OCI-LY1 (cell line): ENCODE data around the gene IL4R.

Experiments
- H2AFZ ChIP-seq: fragments of 200-600 bp; sonication (generic), shearing (Covaris generic); 2 replicates; pipeline ENCODE4 v1.6.0; 2014; ENCODE audit warnings: antibody characterized with exemption, mild to moderate bottlenecking, low read length
- H3F3A ChIP-seq: fragments of 200-600 bp; sonication (generic), shearing (Covaris generic); 2 replicates; pipeline ENCODE4 v1.6.0; 2014; ENCODE audit warnings: mild to moderate bottlenecking, antibody characterized with exemption, low read length, moderate library complexity; ENCODE audit not compliant: insufficient read depth
- H3K27ac ChIP-seq: fragments of 200-600 bp; sonication (generic); 2 replicates; pipeline ENCODE4 v1.5.1; 2014; ENCODE audit warnings: low read length, mixed run types, mild to moderate bottlenecking, low read depth; ENCODE audit not compliant: poor library complexity, severe bottlenecking
- H3K27me3 ChIP-seq: fragments of 200-600 bp; sonication (generic); 2 replicates; pipeline ENCODE4 v1.6.0; 2014; ENCODE audit warnings: antibody characterized with exemption, mild to moderate bottlenecking, low read length, moderate library complexity; ENCODE audit not compliant: insufficient read depth
- H3K36me3 ChIP-seq: fragments of 200-600 bp; sonication (generic); 2 replicates; pipeline ENCODE4 v1.6.1; 2014; ENCODE audit warnings: mild to moderate bottlenecking, antibody characterized with exemption, low read length, moderate library complexity, mixed read lengths; ENCODE audit not compliant: insufficient read depth
- H3K4me1 ChIP-seq: fragments of 200-600 bp; sonication (generic); 2 replicates; pipeline ENCODE4 v1.5.1; 2014; ENCODE audit warnings: mild to moderate bottlenecking, low read length, moderate library complexity; ENCODE audit not compliant: insufficient read depth, severe bottlenecking
- H3K4me2 ChIP-seq: fragments of 200-600 bp; sonication (generic), shearing (Covaris generic); 2 replicates; pipeline ENCODE4 v1.6.1; 2014; ENCODE audit warnings: low read length
- H3K4me3 ChIP-seq: fragments of 200-600 bp; sonication (generic); 2 replicates; pipeline ENCODE4 v1.5.1; 2014; ENCODE audit warnings: low read length, low read depth, mild to moderate bottlenecking, mixed read lengths; ENCODE audit not compliant: poor library complexity, severe bottlenecking
- H3K79me2 ChIP-seq: fragments of 200-600 bp; shearing (Covaris generic); 2 replicates; pipeline ENCODE4 v1.6.1; 2016; ENCODE audit warnings: mixed run types, low read length, mixed read lengths; ENCODE audit not compliant: insufficient read depth
- H3K9ac ChIP-seq: fragments of 200-600 bp; sonication (generic), shearing (Covaris generic); 2 replicates; pipeline ENCODE4 v1.6.1; 2014; ENCODE audit warnings: mild to moderate bottlenecking, low read length, mixed read lengths
- H3K9me2 ChIP-seq: fragments of 200-600 bp; sonication (generic), shearing (Covaris generic); 2 replicates; pipeline ENCODE4 v1.6.1; 2014; ENCODE audit warnings: low read depth, mild to moderate bottlenecking, low read length, mixed read lengths
- H3K9me3 ChIP-seq: fragments of 200-600 bp; shearing (Covaris generic); 2 replicates; pipeline ENCODE4 v1.6.1; 2014; ENCODE audit warnings: low read length, mixed read lengths
- H4K20me1 ChIP-seq: fragments of 200-600 bp; sonication (generic), shearing (Covaris generic); 2 replicates; pipeline ENCODE4 v1.6.0; 2016; ENCODE audit warnings: mild to moderate bottlenecking, low read length; ENCODE audit not compliant: insufficient read depth
- CTCF ChIP-seq: fragments of 200-600 bp; sonication (generic), shearing (Covaris generic); IDR thresholded peaks from 2 replicates; pipeline ENCODE4 v1.5.1; 2017; ENCODE audit warnings: mild to moderate bottlenecking, antibody characterized with exemption, low read length, moderate library complexity, mixed read lengths
- EZH2 ChIP-seq: fragments of 200-600 bp; sonication (generic), shearing (Covaris generic); IDR thresholded peaks from 2 replicates; pipeline ENCODE4 v1.8.0; 2017; ENCODE audit warnings: borderline replicate concordance, mixed run types, mild to moderate bottlenecking, antibody characterized with exemption, low read length, moderate library complexity, mixed read lengths

Gene IL4R

GRCh38 chr16:27290562-27290961, 23.2 kb upstream of the IL4R start:
- no peaks in the 10 kb centered on the region for H3K79me2 ChIP-seq
- no peak overlapping the region for H3K27ac ChIP-seq
- H4K20me1 ChIP-seq: no peaks in the 10 kb centered on the region
- no peak overlapping the region for H3K4me3 ChIP-seq
- H3K9ac ChIP-seq: no peak overlapping the region
- no peaks in the 10 kb centered on the region for H3K36me3 ChIP-seq
- no peaks in the 10 kb centered on the region for H3K9me2 ChIP-seq
- H3K4me2 ChIP-seq: no peak overlapping the region
- TF ChIP-seq CTCF (no peak), EZH2 (no peak)
- no peaks in the 10 kb centered on the region for H3K27me3 ChIP-seq
- no peaks in the 10 kb centered on the region for H3K9me3 ChIP-seq
- no peaks in the 10 kb centered on the region for H3F3A ChIP-seq
- no peak overlapping the region for H2AFZ ChIP-seq
- H3K4me1 ChIP-seq: peaks cover 12% of the 10 kb centered on the region

GRCh38 chr16:27291106-27291505, 22.7 kb upstream of the IL4R start:
- Histone ChIP-seq H3K27ac (no peak overlapping the region), H4K20me1 (no peaks in the 10 kb centered on the region), H3K9ac (no peak overlapping the region), H3K4me3 (no peak overlapping the region), H3K9me3 (no peaks in the 10 kb centered on the region), H3F3A (no peaks in the 10 kb centered on the region), H3K9me2 (no peaks in the 10 kb centered on the region), H3K79me2 (no peaks in the 10 kb centered on the region), H3K27me3 (no peaks in the 10 kb centered on the region), H3K4me2 (no peak overlapping the region), H3K4me1 (peaks cover 12% of the 10 kb centered on the region), H2AFZ (no peak overlapping the region), H3K36me3 (no peaks in the 10 kb centered on the region)
- no peak for TF ChIP-seq CTCF
- TF ChIP-seq EZH2: no peak

- H3K27me3 ChIP-seq: no peaks in the 10 kb centered on the region
- H3K4me3 ChIP-seq: no peak overlapping the region
- H3K79me2 ChIP-seq: no peaks in the 10 kb centered on the region
- no peak overlapping the region for H3K27ac ChIP-seq
- no peak overlapping the region for H2AFZ ChIP-seq
- no peak for TF ChIP-seq EZH2
- no peak for TF ChIP-seq CTCF
- no peaks in the 10 kb centered on the region for H3F3A ChIP-seq
- no peak overlapping the region for H3K9ac ChIP-seq
- no peaks in the 10 kb centered on the region for H4K20me1 ChIP-seq
- H3K36me3 ChIP-seq: no peaks in the 10 kb centered on the region
- H3K9me3 ChIP-seq: no peaks in the 10 kb centered on the region
- H3K9me2 ChIP-seq: no peaks in the 10 kb centered on the region
- H3K4me2 ChIP-seq: no peak overlapping the region
- H3K4me1 ChIP-seq: peaks cover 18% of the 10 kb centered on the region
These were observed 22.0 kb upstream of the IL4R start for GRCh38 chr16:27291722-27292240.
